Activated naive CD4-positive, alpha-beta T cell treated with anti-CD3 and anti-CD28 coated beads, Interleukin-2, amount 10 ng/mL, durations not matched to agents 7 days and 5 days (primary cell): ENCODE results near the gene ELMO3.
A peak's percentile ranks its signal among the peaks of the same experiment; 100 is the strongest.

Source experiments
- CTCF ChIA-PET: fragments of 350-600 bp; sonication (Branson Sonifier 250); formaldehyde crosslinking; loops from one replicate; lab custom pipeline; 2021; ENCODE audit warnings: antibody characterized with exemption; lab: Charles Lee
- DNase-seq: peaks from one replicate; pipeline ENCODE4 v3.0.0-alpha.2; 2020
- H3K27ac Mint-ChIP-seq: one replicate; pipeline ENCODE4 v1.8.0; 2021; ENCODE audit warnings: mild to moderate bottlenecking, moderate library complexity, mixed read lengths
- H3K27me3 Mint-ChIP-seq: one replicate; pipeline ENCODE4 v1.8.0; 2021; ENCODE audit warnings: mild to moderate bottlenecking, mixed read lengths
- H3K36me3 Mint-ChIP-seq: one replicate; pipeline ENCODE4 v1.8.0; 2021; ENCODE audit warnings: mixed read lengths
- H3K4me1 Mint-ChIP-seq: one replicate; pipeline ENCODE4 v1.8.0; 2021; ENCODE audit warnings: mixed read lengths
- H3K4me3 Mint-ChIP-seq: one replicate; pipeline ENCODE4 v1.8.0; 2021; ENCODE audit warnings: mild to moderate bottlenecking, moderate library complexity, mixed read lengths
- H3K9me3 Mint-ChIP-seq: one replicate; pipeline ENCODE4 v1.8.0; 2021; ENCODE audit warnings: mixed read lengths

ELMO3 gene

DNA sequence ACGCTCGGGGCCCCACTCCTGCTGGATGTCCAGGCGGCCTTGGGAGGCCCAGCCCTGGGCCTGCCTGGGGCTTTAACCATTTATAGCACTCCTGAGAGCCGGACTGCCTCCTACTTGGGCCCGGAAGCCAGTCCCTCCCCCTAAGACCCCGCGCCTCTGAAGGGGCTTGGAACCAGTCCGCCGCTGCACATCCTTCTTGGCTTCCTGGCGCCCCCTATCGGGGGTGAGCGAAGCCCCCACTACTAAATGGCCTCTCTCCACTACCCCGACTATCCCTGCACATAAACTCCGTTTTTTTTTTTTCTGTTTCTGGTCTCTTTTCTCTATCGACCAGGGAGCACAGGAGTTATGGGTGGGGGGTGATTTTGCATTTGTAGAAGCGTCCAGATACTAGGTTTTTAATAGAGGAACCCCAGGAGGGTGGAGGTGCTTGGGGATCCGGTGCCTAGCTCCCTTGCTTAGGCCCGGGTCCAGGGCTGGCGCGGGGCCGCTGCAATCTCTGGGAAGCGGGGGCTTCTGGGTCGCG lies 29.2 kb upstream of the ELMO3 start:
- Mint-ChIP-seq H3K36me3 (peaks cover 41% of the 10 kb centered on the region), H3K4me1 (peaks cover 70% of the 10 kb centered on the region), H3K27ac (no peak overlapping the region), H3K4me3 (peak overlapping the region; percentile 68), H3K9me3 (no peaks in the 10 kb centered on the region), H3K27me3 (peaks cover 100% of the 10 kb centered on the region)
- peak; percentile 64 for DNase-seq
- CTCF ChIA-PET, result interaction anchor here (0.6 to 4.9 kb wide), 11 partner anchors 9 to 311 kb away, joined by 3 to 23 read pairs (median 3); partner anchors contain the start of genes ATP6V0D1, FBXL8 and TRADD

DNA sequence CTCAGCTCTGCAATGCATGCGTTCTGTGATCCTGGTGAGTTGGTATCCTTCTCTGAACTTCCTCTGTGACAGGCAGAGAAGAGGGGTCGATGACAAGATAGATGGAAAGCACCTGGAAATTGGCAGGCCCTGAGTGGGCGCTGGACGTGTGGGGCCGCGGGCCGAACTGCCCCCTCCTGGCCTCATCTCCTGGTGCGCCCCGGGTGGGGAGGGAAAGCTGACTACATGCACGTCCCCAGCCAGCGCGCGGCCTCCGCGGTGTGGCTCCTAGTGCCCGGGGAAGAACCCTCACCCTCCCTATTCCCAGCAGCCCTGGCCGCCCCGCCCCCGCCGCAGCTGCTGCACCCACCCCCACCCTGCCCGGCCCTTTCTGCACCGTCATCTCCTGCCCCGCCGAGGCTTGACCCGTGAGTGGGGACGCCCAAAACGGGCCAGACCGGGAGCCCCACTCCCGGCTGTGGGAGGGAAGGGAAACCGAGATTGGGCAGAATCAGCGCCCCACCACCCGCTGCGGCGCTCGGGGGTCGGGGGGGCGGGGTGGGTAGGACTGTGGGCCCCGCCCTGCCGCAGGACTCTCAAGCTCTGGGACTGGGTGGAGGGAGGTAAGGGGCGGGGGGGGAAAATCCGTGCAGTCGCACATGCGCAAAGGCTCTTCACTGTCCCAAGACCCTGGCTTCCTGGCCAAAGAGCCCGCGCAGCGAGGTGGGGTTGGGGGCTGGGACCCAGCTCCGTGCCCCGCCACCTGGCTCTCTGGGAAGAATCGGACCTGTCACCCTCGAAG lies 28.6 kb upstream of the ELMO3 start, which contains the start of gene NOL3:
NOL3 (plus strand) TSS at position 371 of the 781 bp plus-strand sequence.
- no peaks in the 10 kb centered on the region for H3K9me3 Mint-ChIP-seq
- peaks cover 37% of the 10 kb centered on the region for H3K36me3 Mint-ChIP-seq
- peak within 1 kb of the TSS; percentile 68 for H3K4me3 Mint-ChIP-seq
- peak within 1 kb of the TSS; percentile 24 for H3K27ac Mint-ChIP-seq
- peaks cover 66% of the 10 kb centered on the region for H3K4me1 Mint-ChIP-seq
- peaks cover 100% of the 10 kb centered on the region for H3K27me3 Mint-ChIP-seq
- peak; percentile 66 for DNase-seq
- CTCF ChIA-PET, result interaction anchor here (0.6 to 4.9 kb wide), 11 partner anchors 9 to 310 kb away, joined by 3 to 23 read pairs (median 3); partner anchors contain the start of genes ATP6V0D1, FBXL8 and TRADD

DNA sequence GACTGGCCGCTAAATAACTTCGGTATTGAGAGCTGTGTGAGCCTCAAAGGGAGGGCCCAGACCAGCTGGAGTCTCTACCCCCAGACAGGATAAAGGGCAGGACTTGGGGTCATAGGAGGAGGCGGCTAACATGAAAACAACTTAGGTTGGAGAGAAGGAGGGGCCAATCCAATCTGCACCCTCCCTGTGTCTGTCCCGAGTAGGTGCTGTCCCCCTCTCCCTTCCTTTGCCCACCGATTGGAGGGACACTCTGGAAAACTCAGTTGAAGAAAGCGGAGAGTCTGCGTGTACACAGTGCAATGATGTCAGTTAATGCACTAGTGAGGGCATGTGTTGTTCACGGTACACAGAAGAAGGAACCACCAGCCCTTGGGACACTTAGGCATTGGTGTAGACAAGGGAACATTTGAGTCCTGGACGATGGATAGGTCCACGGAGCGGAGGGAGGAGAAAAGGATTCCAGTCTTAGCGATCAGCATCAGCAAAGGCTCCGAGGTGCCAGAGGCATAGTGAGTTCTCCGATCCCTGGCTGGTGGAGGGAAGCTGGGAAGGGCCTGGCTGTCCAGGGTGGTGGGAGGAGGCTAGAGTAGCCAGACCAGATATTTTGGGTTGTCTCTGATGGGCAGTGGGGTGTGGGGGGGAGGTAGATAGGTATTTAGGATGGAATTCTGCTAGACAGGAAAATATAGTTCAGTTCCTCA lies 27.8 kb upstream of the ELMO3 start:
- CTCF ChIA-PET, result interaction anchor here (3.1 to 4.9 kb wide), 4 partner anchors 11 to 154 kb away, joined by 16 to 23 read pairs (median 18); partner anchors contain the start of genes FBXL8 and TRADD
- peaks cover 100% of the 10 kb centered on the region for H3K27me3 Mint-ChIP-seq
- H3K27ac Mint-ChIP-seq, result peak overlapping the region; percentile 24
- no peaks in the 10 kb centered on the region for H3K9me3 Mint-ChIP-seq
- peaks cover 39% of the 10 kb centered on the region for H3K36me3 Mint-ChIP-seq
- peak overlapping the region; percentile 68 for H3K4me3 Mint-ChIP-seq
- H3K4me1 Mint-ChIP-seq, result peaks cover 65% of the 10 kb centered on the region
- no peak for DNase-seq

DNA sequence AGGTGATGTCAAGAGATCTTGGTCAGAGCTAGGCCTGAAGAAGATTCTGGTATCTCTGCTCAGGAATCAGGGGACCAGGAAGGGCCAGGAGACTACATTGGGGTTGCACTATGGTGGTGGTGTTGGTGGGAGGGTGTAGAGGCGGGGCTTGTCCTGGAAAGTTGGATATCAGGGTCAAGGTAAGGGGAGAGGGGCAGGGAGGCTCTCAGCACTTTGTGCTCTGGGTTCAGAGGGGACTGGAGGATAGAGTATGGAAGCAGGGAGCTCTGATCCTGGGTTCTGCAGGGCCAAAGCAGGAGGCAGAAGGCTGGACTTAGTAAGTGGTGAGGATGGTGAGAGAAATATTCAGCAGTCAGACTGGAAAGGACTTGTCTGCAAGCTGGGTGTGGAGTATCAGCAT lies 25.6 kb upstream of the ELMO3 start:
- Mint-ChIP-seq H3K36me3 (peaks cover 31% of the 10 kb centered on the region), H3K27ac (no peak overlapping the region), H3K4me1 (peaks cover 66% of the 10 kb centered on the region), H3K27me3 (peaks cover 100% of the 10 kb centered on the region), H3K4me3 (peak overlapping the region; percentile 74), H3K9me3 (no peaks in the 10 kb centered on the region)
- CTCF ChIA-PET, result interaction anchor here (0.6 to 3.3 kb wide), 6 partner anchors 10 to 215 kb away, joined by 3 to 18 read pairs (median 6); partner anchors contain the start of gene EXOC3L1
- DNase-seq, result no peak

DNA sequence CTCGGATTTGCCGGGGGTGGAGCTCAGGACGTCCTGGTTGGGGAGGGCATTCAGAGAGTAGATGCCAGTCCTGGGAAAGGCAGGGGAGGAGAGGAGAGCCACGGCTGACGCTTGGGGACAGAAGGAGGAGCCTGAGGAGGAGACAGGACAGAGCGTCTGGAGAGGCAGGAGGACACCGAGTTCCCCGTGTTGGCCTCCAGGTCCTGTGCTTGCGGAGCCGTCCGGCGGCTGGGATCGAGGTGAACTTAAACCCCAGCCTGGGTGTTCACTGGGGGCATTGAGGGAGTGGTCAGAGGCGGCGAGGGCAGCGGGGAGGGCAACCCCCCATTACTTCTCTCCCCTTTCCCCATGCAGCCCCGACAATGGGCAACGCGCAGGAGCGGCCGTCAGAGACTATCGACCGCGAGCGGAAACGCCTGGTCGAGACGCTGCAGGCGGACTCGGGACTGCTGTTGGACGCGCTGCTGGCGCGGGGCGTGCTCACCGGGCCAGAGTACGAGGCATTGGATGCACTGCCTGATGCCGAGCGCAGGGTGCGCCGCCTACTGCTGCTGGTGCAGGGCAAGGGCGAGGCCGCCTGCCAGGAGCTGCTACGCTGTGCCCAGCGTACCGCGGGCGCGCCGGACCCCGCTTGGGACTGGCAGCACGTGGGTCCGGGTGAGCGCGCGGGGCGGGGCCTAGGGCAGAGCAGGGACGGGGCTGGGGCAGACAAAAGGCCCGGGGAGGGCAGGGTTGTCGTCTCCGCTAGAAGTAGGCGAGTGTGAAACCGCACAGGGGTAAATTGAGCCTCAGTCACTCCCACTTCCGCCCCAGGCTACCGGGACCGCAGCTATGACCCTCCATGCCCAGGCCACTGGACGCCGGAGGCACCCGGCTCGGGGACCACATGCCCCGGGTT lies 24.9 kb upstream of the ELMO3 start:
- H3K27ac Mint-ChIP-seq, result no peak overlapping the region
- peaks cover 33% of the 10 kb centered on the region for H3K36me3 Mint-ChIP-seq
- no peaks in the 10 kb centered on the region for H3K9me3 Mint-ChIP-seq
- peak; percentile 86 for DNase-seq
- H3K4me3 Mint-ChIP-seq, result peak overlapping the region; percentile 74
- CTCF ChIA-PET, result interaction anchor here (1.1 to 3.5 kb wide), 7 partner anchors 9 to 156 kb away, joined by 3 to 18 read pairs (median 8); partner anchors contain the start of genes EXOC3L1, FBXL8 and TRADD
- H3K27me3 Mint-ChIP-seq, result peaks cover 100% of the 10 kb centered on the region
- H3K4me1 Mint-ChIP-seq, result peaks cover 67% of the 10 kb centered on the region

DNA sequence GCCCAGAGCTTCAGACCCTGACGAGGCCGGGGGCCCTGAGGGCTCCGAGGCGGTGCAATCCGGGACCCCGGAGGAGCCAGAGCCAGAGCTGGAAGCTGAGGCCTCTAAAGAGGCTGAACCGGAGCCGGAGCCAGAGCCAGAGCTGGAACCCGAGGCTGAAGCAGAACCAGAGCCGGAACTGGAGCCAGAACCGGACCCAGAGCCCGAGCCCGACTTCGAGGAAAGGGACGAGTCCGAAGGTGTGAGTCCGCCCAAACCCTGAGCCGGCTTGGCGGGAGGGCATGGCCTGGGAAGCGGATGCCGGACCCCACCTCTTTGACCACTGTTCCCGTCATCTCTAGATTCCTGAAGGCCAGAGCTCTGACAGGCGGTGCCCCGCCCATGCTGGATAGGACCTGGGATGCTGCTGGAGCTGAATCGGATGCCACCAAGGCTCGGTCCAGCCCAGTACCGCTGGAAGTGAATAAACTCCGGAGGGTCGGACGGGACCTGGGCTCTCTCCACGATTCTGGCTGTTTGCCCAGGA lies 24.2 kb upstream of the ELMO3 start:
- CTCF ChIA-PET, result interaction anchor here (1.1 to 3.5 kb wide), 7 partner anchors 8 to 157 kb away, joined by 3 to 18 read pairs (median 8); partner anchors contain the start of genes EXOC3L1, FBXL8 and TRADD
- no peak overlapping the region for H3K27ac Mint-ChIP-seq
- peaks cover 68% of the 10 kb centered on the region for H3K4me1 Mint-ChIP-seq
- no peak for DNase-seq
- H3K4me3 Mint-ChIP-seq, result peak overlapping the region; percentile 29
- H3K36me3 Mint-ChIP-seq, result peaks cover 31% of the 10 kb centered on the region
- peaks cover 99% of the 10 kb centered on the region for H3K27me3 Mint-ChIP-seq
- H3K9me3 Mint-ChIP-seq, result no peaks in the 10 kb centered on the region

DNA sequence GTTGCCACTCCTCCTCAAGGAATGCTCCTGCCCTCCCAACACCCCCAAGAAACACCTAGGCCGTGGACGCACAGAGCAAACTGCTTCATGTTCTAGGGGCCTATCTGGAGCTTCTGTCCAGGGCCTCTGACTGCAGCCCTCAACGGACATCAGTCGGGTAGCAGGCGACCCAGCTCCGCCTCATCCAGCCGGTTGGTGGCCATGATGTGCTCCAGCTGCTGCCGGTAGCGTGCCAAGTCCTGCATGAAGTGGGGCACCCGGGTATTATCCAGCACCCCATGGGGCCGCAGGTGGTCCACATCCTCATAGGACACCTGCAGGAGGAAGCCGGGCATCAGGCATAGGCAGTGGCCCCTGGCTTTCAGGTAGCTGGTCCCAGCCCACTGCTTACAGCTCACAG lies 22.3 kb upstream of the ELMO3 start:
- Mint-ChIP-seq H3K4me3 (no peak overlapping the region), H3K27ac (no peak overlapping the region), H3K36me3 (peaks cover 17% of the 10 kb centered on the region), H3K27me3 (peaks cover 80% of the 10 kb centered on the region), H3K4me1 (peaks cover 52% of the 10 kb centered on the region), H3K9me3 (no peaks in the 10 kb centered on the region)
- DNase-seq, result no peak
- CTCF ChIA-PET, result interaction anchor here (0.6 to 3.5 kb wide), 6 partner anchors 9 to 466 kb away, joined by 3 to 17 read pairs (median 5); no protein-coding TSS in a partner anchor

DNA sequence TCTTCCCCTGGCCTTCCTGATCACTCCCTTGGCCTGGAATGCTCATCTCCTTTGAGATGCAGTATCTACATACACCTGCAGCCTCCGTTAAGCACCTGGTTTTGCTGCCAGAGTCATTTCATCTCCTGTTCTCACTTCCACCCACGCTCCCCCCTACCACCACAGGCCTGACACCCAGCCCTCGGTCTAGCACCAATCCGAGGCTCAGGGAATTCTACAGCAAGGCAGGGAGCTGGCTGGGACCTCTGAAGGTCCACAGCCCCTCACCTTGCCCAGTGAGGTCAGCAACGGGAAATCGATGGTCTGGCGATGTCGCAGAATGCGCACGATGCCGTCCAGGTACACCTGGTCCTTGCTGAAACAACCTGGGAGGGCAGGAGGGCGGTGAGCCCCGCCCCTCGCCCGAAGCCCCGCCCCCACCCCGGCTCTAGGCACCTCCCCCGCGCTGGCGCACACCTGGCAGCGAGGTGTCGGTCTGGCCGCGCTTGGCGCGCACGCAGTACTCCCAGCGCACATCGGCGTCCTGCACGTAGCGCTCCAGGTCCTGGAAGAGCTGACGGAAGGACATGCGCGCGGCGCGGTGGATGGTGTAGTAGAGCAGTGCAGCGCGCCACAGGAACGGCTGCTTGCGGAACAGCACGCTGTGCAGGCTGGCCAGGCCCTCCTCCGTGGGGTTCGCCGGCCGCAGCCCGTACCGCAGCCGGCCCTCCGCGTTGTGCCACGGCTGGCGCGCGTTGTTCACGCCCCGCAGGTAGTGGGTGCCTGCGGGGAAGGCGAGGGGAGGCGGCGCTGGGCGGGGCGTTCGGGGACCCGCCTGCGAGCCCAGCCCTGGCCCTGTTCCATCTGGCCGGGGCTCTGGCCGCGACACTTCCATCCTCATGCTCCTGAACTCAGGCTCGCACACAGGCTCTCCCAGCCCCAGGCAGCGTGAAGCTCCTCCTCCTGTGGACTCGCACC lies 20.9 kb upstream of the ELMO3 start:
- no peak overlapping the region for H3K27ac Mint-ChIP-seq
- no peaks in the 10 kb centered on the region for H3K9me3 Mint-ChIP-seq
- DNase-seq, result peak; percentile 82

DNA sequence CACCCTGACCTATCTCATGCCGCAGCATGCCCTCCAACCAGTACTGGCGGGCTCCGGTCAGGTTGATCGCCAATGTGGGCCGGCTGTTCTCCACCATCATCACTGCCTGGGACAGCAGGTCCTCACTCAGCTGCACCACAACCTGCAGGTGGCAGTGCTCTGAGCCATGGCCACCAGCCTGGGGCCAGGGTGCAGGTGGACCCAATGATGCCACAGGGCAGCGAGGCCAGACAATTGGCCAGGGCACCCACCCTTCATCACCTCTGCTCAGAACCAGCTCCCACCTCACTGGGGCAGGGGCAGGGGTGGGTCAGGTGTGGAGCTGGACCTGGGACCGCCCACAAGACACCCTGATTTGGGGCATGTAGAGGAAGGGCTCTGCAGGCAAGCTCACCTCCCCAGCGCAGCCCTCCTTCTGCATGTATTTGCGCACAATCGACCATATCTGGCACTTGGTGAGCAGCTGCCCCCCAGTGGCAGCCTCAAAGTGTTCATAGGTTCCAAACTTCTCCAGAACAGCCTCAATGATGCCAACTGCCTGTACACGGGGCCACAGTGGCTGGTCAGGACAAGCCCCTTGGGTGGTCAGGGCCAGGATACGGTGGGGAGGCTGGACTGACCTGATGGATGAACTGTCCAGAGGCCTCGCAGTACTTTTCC lies 19.4 kb upstream of the ELMO3 start:
- Mint-ChIP-seq H3K36me3 (peaks cover 12% of the 10 kb centered on the region), H3K27ac (no peak overlapping the region), H3K4me3 (peak overlapping the region; percentile 38), H3K27me3 (peaks cover 54% of the 10 kb centered on the region), H3K9me3 (no peaks in the 10 kb centered on the region), H3K4me1 (peaks cover 36% of the 10 kb centered on the region)
- CTCF ChIA-PET, result interaction anchor here (0.7 to 1.4 kb wide), 7 partner anchors 10 to 218 kb away, joined by 3 to 6 read pairs (median 4); partner anchors contain the start of genes CES3 and NOL3
- peak; percentile 55 for DNase-seq

More for the DNA sequence above, 20.9 kb upstream of the ELMO3 start:
- Mint-ChIP-seq H3K4me1 (peaks cover 45% of the 10 kb centered on the region), H3K4me3 (peak overlapping the region; percentile 63), H3K27me3 (peaks cover 66% of the 10 kb centered on the region), H3K36me3 (peaks cover 15% of the 10 kb centered on the region)
- CTCF ChIA-PET, result interaction anchor here (0.7 to 3.5 kb wide), 8 partner anchors 7 to 216 kb away, joined by 3 to 17 read pairs (median 4); partner anchors contain the start of gene CES3

DNA sequence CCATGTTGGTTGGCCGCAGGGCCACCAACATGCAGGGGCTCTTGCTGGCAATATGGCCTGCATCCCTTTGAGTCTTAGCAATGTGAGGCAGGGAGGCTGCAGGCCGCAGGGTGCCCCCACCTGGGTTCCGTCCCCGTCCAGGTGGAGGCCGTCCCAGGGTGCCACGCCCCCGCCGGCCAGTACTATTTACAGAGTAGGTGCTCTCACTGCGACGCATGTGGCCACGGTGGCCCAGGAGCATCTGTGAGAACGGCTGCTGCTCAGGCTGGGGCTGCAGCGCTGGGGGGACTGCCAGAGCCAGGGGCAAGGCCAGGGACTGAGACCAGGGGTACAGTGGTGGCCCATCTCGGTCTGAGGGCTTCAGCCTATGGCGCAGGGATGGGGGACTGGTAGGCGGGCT lies 18.8 kb upstream of the ELMO3 start:
- Mint-ChIP-seq H3K4me3 (no peak overlapping the region), H3K36me3 (peaks cover 12% of the 10 kb centered on the region), H3K9me3 (no peaks in the 10 kb centered on the region), H3K27ac (no peak overlapping the region), H3K27me3 (peaks cover 54% of the 10 kb centered on the region), H3K4me1 (peaks cover 41% of the 10 kb centered on the region)
- CTCF ChIA-PET, result interaction anchor here (1.0 to 1.4 kb wide), 4 partner anchors 17 to 162 kb away, joined by 4 to 6 read pairs (median 4); no protein-coding TSS in a partner anchor
- no peak for DNase-seq

DNA sequence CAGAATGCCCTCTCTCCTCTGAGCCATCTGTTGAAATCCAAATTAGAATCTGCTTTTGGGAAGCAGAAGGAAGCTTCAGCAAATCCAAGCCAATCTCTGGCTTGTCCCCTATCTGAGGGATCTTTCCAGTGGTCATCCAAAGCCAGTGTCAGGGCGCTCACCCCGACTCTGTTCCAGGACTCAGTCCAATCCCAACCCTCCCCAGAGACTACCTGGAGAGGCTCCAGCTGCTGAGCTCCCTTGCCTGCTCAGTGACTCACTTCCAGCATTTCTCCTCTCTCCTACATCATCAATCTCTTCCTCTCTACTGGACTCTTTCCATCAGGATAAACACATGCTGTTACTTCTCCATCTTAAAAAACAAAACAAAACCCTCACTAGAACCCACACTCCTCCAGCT lies 17.6 kb upstream of the ELMO3 start:
- H3K27ac Mint-ChIP-seq, result no peak overlapping the region
- CTCF ChIA-PET, result interaction anchor here (1.0 to 1.4 kb wide), 3 partner anchors 18 to 164 kb away, joined by 3 to 4 read pairs (median 4); no protein-coding TSS in a partner anchor
- H3K9me3 Mint-ChIP-seq, result no peaks in the 10 kb centered on the region
- peaks cover 10% of the 10 kb centered on the region for H3K36me3 Mint-ChIP-seq
- peaks cover 42% of the 10 kb centered on the region for H3K4me1 Mint-ChIP-seq
- no peak for DNase-seq
- H3K4me3 Mint-ChIP-seq, result no peak overlapping the region
- H3K27me3 Mint-ChIP-seq, result peaks cover 52% of the 10 kb centered on the region
